H1 (cell line): ENCODE results near the gene FITM2. TPM values are rescaled to one million over a fixed set of nuclear protein-coding genes. Genes with fewer than 3 reads are reported as not detected.

ENCODE experiments used
- CTCF ChIA-PET: fragments of 300-600 bp; sonication (Branson Sonifier 250); formaldehyde crosslinking; loops from one replicate; lab custom pipeline; 2021; ENCODE audit not compliant: partially characterized antibody; lab: Charles Lee
- POLR2A ChIA-PET: fragments of 300-600 bp; sonication (Branson Sonifier 250); formaldehyde crosslinking; loops from one replicate; lab custom pipeline; 2021; ENCODE audit warnings: inconsistent platforms; ENCODE audit not compliant: partially characterized antibody; lab: Charles Lee
- DNase-seq, 2 experiments: peaks; one replicate each; pipeline versions ENCODE4 v3.0.0 to v3.0.0-alpha.2; 2010 to 2022; ENCODE audit warnings: low spot score in 2 of 2, low read depth in 1 of 2, mixed read lengths in 1 of 2
- FAIRE-seq: peaks from 2 replicates; lab custom pipeline; 2011; peaks lifted over from hg19 to GRCh38; lab: Jason Lieb, UNC
- H2AFZ ChIP-seq: 2 replicates; pipeline ENCODE4 v1.8.1; 2012; ENCODE audit warnings: low read length, inconsistent platforms
- H2AK5ac ChIP-seq: 2 replicates; pipeline ENCODE4 v1.6.1; 2013; ENCODE audit warnings: low read depth, low read length
- H2BK120ac ChIP-seq: replicated peaks from 2 replicates; pipeline ENCODE3; 2013; ENCODE audit warnings: low read depth, low read length, inconsistent platforms
- H2BK12ac ChIP-seq: 2 replicates; pipeline ENCODE4 v1.6.1; 2013; ENCODE audit warnings: low read depth, low read length
- H2BK15ac ChIP-seq: 2 replicates; pipeline ENCODE4 v1.6.1; 2013; ENCODE audit warnings: low read length
- H2BK20ac ChIP-seq: 2 replicates; pipeline ENCODE4 v1.6.1; 2013; ENCODE audit warnings: low read length
- H2BK5ac ChIP-seq: 2 replicates; pipeline ENCODE4 v1.6.1; 2013; ENCODE audit warnings: low read depth, low read length
- H3K14ac ChIP-seq: 2 replicates; pipeline ENCODE4 v1.6.1; 2013; ENCODE audit warnings: inconsistent platforms; ENCODE audit not compliant: insufficient read length
- H3K18ac ChIP-seq: 2 replicates; pipeline ENCODE4 v1.6.1; 2013; ENCODE audit warnings: low read length; ENCODE audit errors: extremely low read depth
- H3K23ac ChIP-seq: 2 replicates; pipeline ENCODE4 v1.6.1; 2013; ENCODE audit warnings: inconsistent platforms; ENCODE audit not compliant: insufficient read length
- H3K23me2 ChIP-seq: 2 replicates; pipeline ENCODE4 v1.6.1; 2013; ENCODE audit warnings: low read depth, low read length
- H3K27ac ChIP-seq: 2 replicates; pipeline ENCODE4 v1.6.1; 2011; ENCODE audit warnings: low read depth, low read length, inconsistent platforms
- H3K27me3 ChIP-seq, 4 experiments: replicated peaks in 1 of 4; 1 replicate in 1 of 4; 2 replicates in 3 of 4; pipeline versions ENCODE4 v1.6.1 to v1.8.1; 2011 to 2013; ENCODE audit warnings: low read length in 3 of 4, mild to moderate bottlenecking in 3 of 4, inconsistent platforms in 2 of 4, mixed read lengths in 2 of 4, moderate library complexity in 1 of 4; ENCODE audit not compliant: control insufficient read depth in 3 of 4, insufficient read depth in 3 of 4; ENCODE audit errors: extremely low read depth in 1 of 4
- H3K36me3 ChIP-seq, 4 experiments: 2 replicates each; pipeline versions ENCODE4 v1.6.1 to v1.8.1; 2011 to 2013; ENCODE audit warnings: mild to moderate bottlenecking in 4 of 4, low read length in 3 of 4, moderate library complexity in 2 of 4, control low read depth in 1 of 4, inconsistent platforms in 1 of 4; ENCODE audit not compliant: insufficient read depth in 4 of 4, control insufficient read depth in 2 of 4
- H3K4ac ChIP-seq: replicated peaks from 2 replicates; pipeline ENCODE3; 2013; ENCODE audit warnings: low read length, low read depth, mixed read lengths, inconsistent platforms; ENCODE audit not compliant: insufficient read length
- H3K4me1 ChIP-seq, 4 experiments: replicated peaks in 1 of 4; 1 replicate in 1 of 4; 2 replicates in 3 of 4; pipeline versions ENCODE4 v1.6.1 to v1.8.1; 2011 to 2013; ENCODE audit warnings: low read length in 3 of 4, inconsistent platforms in 2 of 4, mixed read lengths in 1 of 4; ENCODE audit not compliant: insufficient read depth in 4 of 4, control insufficient read depth in 3 of 4
- H3K4me2 ChIP-seq, 2 experiments: 2 replicates each; pipeline versions ENCODE4 v1.6.1 to v1.8.1; 2011 to 2013; ENCODE audit warnings: low read depth in 2 of 2, low read length in 2 of 2, control low read depth in 1 of 2, inconsistent platforms in 1 of 2, mild to moderate bottlenecking in 1 of 2; ENCODE audit not compliant: insufficient read depth in 1 of 2
- H3K4me3 ChIP-seq, 4 experiments: fragments of 200-600, 300-600 bp in 1 of 4; sonication (generic), shearing (Covaris generic), sonication (Bioruptor Twin) in 1 of 4; 2 replicates each; pipeline versions ENCODE4 v1.5.1 to v1.8.1; 2011 to 2016; ENCODE audit warnings: low read length in 4 of 4, low read depth in 3 of 4, control low read depth in 2 of 4, inconsistent platforms in 2 of 4, mild to moderate bottlenecking in 2 of 4, mixed read lengths in 1 of 4, moderate library complexity in 1 of 4; ENCODE audit not compliant: insufficient read depth in 2 of 4; ENCODE audit errors: extremely low read depth in 1 of 4
- H3K56ac ChIP-seq: replicated peaks from 2 replicates; pipeline ENCODE3; 2013; ENCODE audit warnings: low read depth, mild to moderate bottlenecking, mixed read lengths, low read length, inconsistent platforms; ENCODE audit not compliant: insufficient read length
- H3K79me1 ChIP-seq: 2 replicates; pipeline ENCODE4 v1.6.1; 2013; ENCODE audit warnings: low read depth, low read length, control low read depth
- H3K79me2 ChIP-seq, 2 experiments: 2 replicates each; pipeline versions ENCODE4 v1.6.1 to v1.8.1; 2012 to 2013; ENCODE audit warnings: low read length in 2 of 2, mild to moderate bottlenecking in 2 of 2, inconsistent platforms in 1 of 2; ENCODE audit not compliant: insufficient read depth in 2 of 2, control insufficient read depth in 1 of 2
- H3K9ac ChIP-seq, 4 experiments: replicated peaks in 1 of 4; 1 replicate in 1 of 4; 2 replicates in 3 of 4; pipeline versions ENCODE4 v1.6.1 to v1.8.1; 2011 to 2013; ENCODE audit warnings: low read depth in 3 of 4, low read length in 3 of 4, control low read depth in 2 of 4, mild to moderate bottlenecking in 2 of 4, moderate library complexity in 2 of 4, inconsistent platforms in 1 of 4; ENCODE audit errors: extremely low read depth in 1 of 4
- H3K9me3 ChIP-seq, 2 experiments: 2 replicates each; pipeline versions ENCODE4 v1.6.1 to v1.8.1; 2012 to 2013; ENCODE audit warnings: mild to moderate bottlenecking in 2 of 2, moderate library complexity in 2 of 2, control low read depth in 1 of 2, inconsistent platforms in 1 of 2, low read depth in 1 of 2, low read length in 1 of 2, mixed read lengths in 1 of 2; ENCODE audit not compliant: insufficient read depth in 2 of 2
- H4K20me1 ChIP-seq, 2 experiments: replicated peaks in 1 of 2; 2 replicates each; pipeline versions ENCODE3 to v1.8.1; 2011 to 2013; ENCODE audit warnings: inconsistent platforms in 2 of 2, low read length in 2 of 2, mild to moderate bottlenecking in 1 of 2; ENCODE audit not compliant: insufficient read depth in 2 of 2, control insufficient read depth in 1 of 2
- H4K5ac ChIP-seq: 2 replicates; pipeline ENCODE4 v1.6.1; 2013; ENCODE audit warnings: low read length, low read depth, mixed read lengths, inconsistent platforms; ENCODE audit not compliant: insufficient read length
- H4K8ac ChIP-seq: 2 replicates; pipeline ENCODE4 v1.8.0; 2013; ENCODE audit warnings: mild to moderate bottlenecking, moderate library complexity, low read length, inconsistent platforms; ENCODE audit not compliant: insufficient read depth; ENCODE audit errors: extremely low read depth
- H4K91ac ChIP-seq: replicated peaks from 2 replicates; pipeline ENCODE3; 2013; ENCODE audit warnings: low read length, mixed read lengths, inconsistent platforms; ENCODE audit not compliant: insufficient read length
- BACH1 ChIP-seq: IDR thresholded peaks from 2 replicates; pipeline ENCODE4 v1.6.1; 2012; ENCODE audit warnings: low read length, improper control_type of control experiment
- CHD1 ChIP-seq: IDR thresholded peaks from 2 replicates; pipeline ENCODE4 v1.6.1; 2012; ENCODE audit warnings: low read depth, low read length, improper control_type of control experiment
- CREB1 ChIP-seq: IDR thresholded peaks from 2 replicates; pipeline ENCODE4 v1.6.1; 2012; ENCODE audit warnings: inconsistent platforms
- EGR1 ChIP-seq: IDR thresholded peaks from 2 replicates; pipeline ENCODE4 v1.6.1; 2011; ENCODE audit warnings: low read depth, low read length, borderline replicate concordance
- FOSL1 ChIP-seq: IDR thresholded peaks from 2 replicates; pipeline ENCODE4 v1.6.1; 2011; ENCODE audit warnings: mild to moderate bottlenecking, low read depth, low read length, moderate library complexity; ENCODE audit not compliant: insufficient read depth
- GTF2F1 ChIP-seq: IDR thresholded peaks from 2 replicates; pipeline ENCODE4 v1.6.1; 2012; ENCODE audit warnings: low read depth, low read length, improper control_type of control experiment, borderline replicate concordance
- HDAC6 ChIP-seq: IDR thresholded peaks from one replicate; pipeline ENCODE4 v1.7.1; 2012; ENCODE audit warnings: low read depth, mild to moderate bottlenecking, inconsistent platforms, low read length, moderate library complexity
- KDM5A ChIP-seq: fragments of 200-600 bp; IDR thresholded peaks from 2 replicates; pipeline ENCODE4 v1.7.1; 2012; ENCODE audit warnings: mild to moderate bottlenecking, low read length, inconsistent platforms, mixed read lengths
- MAFK ChIP-seq: IDR thresholded peaks from 2 replicates; pipeline ENCODE4 v1.6.1; 2012; ENCODE audit warnings: low read depth, mild to moderate bottlenecking, improper control_type of control experiment, low read length
- NANOG ChIP-seq: IDR thresholded peaks from 2 replicates; pipeline ENCODE4 v1.6.1; 2011; ENCODE audit warnings: low read length, low read depth, mild to moderate bottlenecking, inconsistent platforms; ENCODE audit not compliant: insufficient read depth, poor library complexity, severe bottlenecking
- SIN3A ChIP-seq, 2 experiments: IDR thresholded peaks in 1 of 2; conservative IDR thresholded peaks in 1 of 2; 2 replicates each; pipeline ENCODE4 v1.6.1; 2011 to 2012; ENCODE audit warnings: low read length in 2 of 2, improper control_type of control experiment in 1 of 2, low read depth in 1 of 2, mild to moderate bottlenecking in 1 of 2
- SP2 ChIP-seq: IDR thresholded peaks from 2 replicates; pipeline ENCODE4 v1.6.1; 2012; ENCODE audit warnings: mild to moderate bottlenecking, low read length, inconsistent platforms
- TAF1 ChIP-seq: IDR thresholded peaks from 2 replicates; pipeline ENCODE4 v1.6.1; 2011; ENCODE audit warnings: mild to moderate bottlenecking, low read depth, low read length
- WGBS, 2 experiments: shearing (Covaris generic) in 1 of 2; methylation state at CpG; one replicate each; pipeline versions ENCODE4 v1.1.6 to v1.1.7; 2013 to 2015; ENCODE audit warnings: low lambda C conversion rate in 2 of 2, mixed read lengths in 2 of 2, inconsistent platforms in 1 of 2, low coverage in 1 of 2, missing lambda C conversion rate in 1 of 2; ENCODE audit not compliant: insufficient replicate concordance in 2 of 2, insufficient coverage in 1 of 2, insufficient read length in 1 of 2; ENCODE audit errors: extremely low coverage in 1 of 2, missing lambda C conversion rate in 1 of 2; 5-methylcytosine and 5-hydroxymethylcytosine counted together
- polyA plus RNA-seq, 7 experiments: library from polyadenylated mRNA; depleted of rRNA in 3 of 7; stranded (reverse) in 5 of 7; unstranded in 2 of 7; fragments of >200 nt in 5 of 7; fragments of 200-250 nt in 2 of 7; gene quantifications; 1 replicate in 5 of 7; 2 replicates in 1 of 7; 4 replicates in 1 of 7; pipeline versions ENCODE4 v1.2.1 to v1.2.3, GENCODE V29; 2011 to 2013; ENCODE audit warnings: missing spikeins in 2 of 7, mixed read lengths in 2 of 7
- total RNA-seq: library from RNA; stranded (reverse); fragmentation: NEBNext Ultra II Directional; extraction: Animal tissue kit (Norgen Biotek cat#: 25700); gene quantifications from 2 replicates; pipeline ENCODE4 v1.2.1, GENCODE V29; 2021

The FITM2 gene
- total and polyA plus RNA-seq, 2 of the 8 experiments (the other 6 are each of a cell fraction or from before 2014, with no cell fraction given) = 1.1 to 2.1 TPM

- Histone ChIP-seq H3K23me2 (no peaks in the 10 kb centered on the region; the same call in 1 of the 2 replicates), H2BK5ac (no peak overlapping the region), H3K36me3 (no peaks in the 10 kb centered on the region), H4K5ac (no peak overlapping the region), H2BK12ac (no peak overlapping the region), H2BK15ac (no peak overlapping the region), H3K79me2 (no peaks in the 10 kb centered on the region), H3K4me3 (no peak overlapping the region), H3K4ac (no peak overlapping the region), H3K79me1 (no peaks in the 10 kb centered on the region), H4K20me1 (no peaks in the 10 kb centered on the region), H3K27ac (no peak overlapping the region), H3K23ac (no peak overlapping the region), H2BK20ac (no peak overlapping the region), H2BK120ac (no peak overlapping the region), H3K9me3 (peaks cover 3 to 4% of the 10 kb centered on the region in 2 experiments; a peak in 1 of 4 replicates), H2AFZ (no peak overlapping the region), H4K8ac (no peak overlapping the region), H2AK5ac (no peak overlapping the region), H3K14ac (no peak overlapping the region), H4K91ac (no peak overlapping the region), H3K9ac (no peak overlapping the region), H3K27me3 (no peaks in the 10 kb centered on the region; a peak in 1 of 7 replicates), H3K4me1 (no peaks in the 10 kb centered on the region), H3K4me2 (no peak overlapping the region), H3K18ac (no peak overlapping the region), H3K56ac (no peak overlapping the region)
- 84% methylated on average over 1 of the region's 1 CpG; no CpG with 5 or more reads in 1 of the 2 experiments for WGBS, 2 experiments
- no peak for FAIRE-seq
- TF ChIP-seq CREB1 = no peak
- TF ChIP-seq GTF2F1 = no peak
- no peak for TF ChIP-seq BACH1
- TF ChIP-seq SP2 = no peak
- no peak for TF ChIP-seq SIN3A (conservative IDR thresholded peaks at IDR 0.05 in 1 of 2, IDR thresholded peaks at IDR 0.05 in 1 of 2; ENCODE audit: low read depth in 1 of 2, low read length in 2 of 2)
- no peak for TF ChIP-seq MAFK
- TF ChIP-seq FOSL1 = no peak
- TF ChIP-seq CHD1 = no peak
- no peak for TF ChIP-seq NANOG
- TF ChIP-seq TAF1 = no peak
- TF ChIP-seq KDM5A = no peak
- TF ChIP-seq HDAC6 = no peak
- TF ChIP-seq EGR1 = no peak
- ChIA-PET CTCF (interaction anchor here (0.5 to 4.3 kb wide), 4 partner anchors 11 to 36 kb away, joined by 3 to 24 read pairs (median 11); partner anchors contain the start of gene FITM2), POLR2A (interaction anchor here (0.8 to 0.9 kb wide), 2 partner anchors 10 to 66 kb away, joined by 3 read pairs; no protein-coding TSS in a partner anchor)
- no peak for DNase-seq
Observed at GRCh38 chr20:44284032-44284431, 27.0 kb downstream of the FITM2 start.
